WTC11 (cell line): Measurements from ENCODE around the gene METAP1.

Experiments used
- ATF3 ChIP-seq: sonication (generic); formaldehyde crosslinking; conservative IDR thresholded peaks from 2 replicates; pipeline ENCODE4 v1.8.1; 2022; ENCODE audit warnings: mild to moderate bottlenecking, missing genetic modification reagents
- ATF6 ChIP-seq: sonication (generic); formaldehyde crosslinking; IDR thresholded peaks from 2 replicates; pipeline ENCODE4 v1.8.1; 2023; ENCODE audit warnings: mild to moderate bottlenecking, missing genetic modification reagents
- CTCF ChIP-seq: fragments of 200-600 bp; IDR thresholded peaks from 2 replicates; pipeline ENCODE4 v1.8.0; 2022; ENCODE audit warnings: antibody characterized with exemption
- FOXP1 ChIP-seq: sonication (generic); formaldehyde crosslinking; IDR thresholded peaks from 2 replicates; pipeline ENCODE4 v1.8.0; 2022; ENCODE audit warnings: missing genetic modification reagents, mild to moderate bottlenecking, moderate library complexity, borderline replicate concordance
- HMGXB4 ChIP-seq: sonication (generic); formaldehyde crosslinking; IDR thresholded peaks from 2 replicates; pipeline ENCODE4 v1.8.1; 2023; ENCODE audit warnings: mild to moderate bottlenecking, moderate library complexity, missing genetic modification reagents
- ZNF671 ChIP-seq: fragments of 250-450 bp; sonication (Bioruptor Pico); IDR thresholded peaks from 2 replicates; pipeline ENCODE4 v1.8.0; 2021; ENCODE audit warnings: mild to moderate bottlenecking

- no peak for TF ChIP-seq CTCF
- TF ChIP-seq FOXP1 (CRISPR knock-in tag), result no peak
- no peak for TF ChIP-seq ATF6 (CRISPR knock-in tag)
- TF ChIP-seq HMGXB4 (CRISPR knock-in tag), result no peak
- TF ChIP-seq ATF3, result no peak
- TF ChIP-seq ZNF671 (CRISPR knock-in tag), result no peak
These were observed 81.7 kb downstream of the METAP1 start for GRCh38 chr4:99077177-99077576.
